Activated gamma-delta T cell (primary cell): ENCODE measurements around the gene EBI3.
"Not testable (repeated sequence)": the region's sequence is repeated elsewhere in the genome, so short reads cannot be mapped to it uniquely, and the experiment has no call there.

Experiments used
- DNase-seq: peaks from one replicate; lab custom pipeline; 2025; lab: John Stamatoyannopoulos, UW
- total RNA-seq, 2 donors: gene quantifications; one replicate each; lab custom pipeline; 2026; lab: John Stamatoyannopoulos, UW

Gene EBI3
- total RNA-seq, result 1.1 to 3.6 reads per million in 2 donors

GRCh38 chr19:4229179-4229931 is at the start of gene EBI3:
TSS of gene EBI3 (plus strand) at chr19:4229523. CDS start at chr19:4229551, 28 bp downstream.
- DNase-seq, result no peak

- DNase-seq, result no peak
These were observed 48.2 kb upstream of the EBI3 start for GRCh38 chr19:4181053-4181508.

GRCh38 chr19:4182084-4182810 is 47.1 kb upstream of the EBI3 start, which contains the start of the genes ANKRD24 and SIRT6:
TSS of gene ANKRD24 (plus strand) at chr19:4182689. CDS start at chr19:4186426, 3,737 bp downstream.
TSS of gene SIRT6 (minus strand) at chr19:4182563. CDS start at chr19:4182539, 24 bp downstream.
- peak; percentile 96 for DNase-seq

- no peak for DNase-seq
These were observed 45.2 kb upstream of the EBI3 start for GRCh38 chr19:4183967-4184717.

- no peak for DNase-seq
These were observed 44.5 kb upstream of the EBI3 start for GRCh38 chr19:4184718-4185352.

- DNase-seq, result no peak
These were observed 43.8 kb upstream of the EBI3 start for GRCh38 chr19:4185413-4186086.

GRCh38 chr19:4186087-4186993 is 43.0 kb upstream of the EBI3 start:
- no peak for DNase-seq

- DNase-seq, result no peak
These were observed 41.8 kb upstream of the EBI3 start for GRCh38 chr19:4187313-4188122.

GRCh38 chr19:4189641-4190040 is 39.7 kb upstream of the EBI3 start:
- DNase-seq, result no peak

GRCh38 chr19:4192537-4192936 is 36.8 kb upstream of the EBI3 start:
- not testable (repeated sequence) for DNase-seq

- DNase-seq, result no peak
These were observed 35.0 kb upstream of the EBI3 start for GRCh38 chr19:4194353-4194752.

- no peak for DNase-seq
These were observed 33.3 kb upstream of the EBI3 start for GRCh38 chr19:4196009-4196408.

GRCh38 chr19:4196587-4197148 is 32.7 kb upstream of the EBI3 start:
- no peak for DNase-seq

- no peak for DNase-seq
These were observed 32.1 kb upstream of the EBI3 start for GRCh38 chr19:4197228-4197624.

- DNase-seq, result no peak
These were observed 31.5 kb upstream of the EBI3 start for GRCh38 chr19:4197625-4198466.

- no peak for DNase-seq
These were observed 30.7 kb upstream of the EBI3 start for GRCh38 chr19:4198467-4199126.

- no peak for DNase-seq
These were observed 29.5 kb upstream of the EBI3 start for GRCh38 chr19:4199699-4200293.
